Fibroblast of the aortic adventitia (primary cell): Measurements from ENCODE around the gene ABCA3. TPM values are rescaled to one million over a fixed set of nuclear protein-coding genes. Genes with fewer than 3 reads are reported as not detected.
"Not testable (repeated sequence)": the region's sequence is repeated elsewhere in the genome, so short reads cannot be mapped to it uniquely, and the experiment has no call there.

Experiments used
- DNase-seq: peaks from one replicate; pipeline ENCODE4 v3.0.0-alpha.2; 2010; ENCODE audit warnings: low read depth
- H3K4me3 ChIP-seq: 2 replicates; pipeline ENCODE4 v1.5.1; 2011; ENCODE audit warnings: low read depth, mild to moderate bottlenecking, control low read depth, low read length, moderate library complexity
- total RNA-seq: library from RNA; depleted of rRNA; stranded (reverse); fragments of >200 nt; gene quantifications from 2 replicates; pipeline ENCODE4 v1.2.3, GENCODE V29; 2012; ENCODE audit warnings: low replicate concordance
- TF ChIP-seq, protein P1 (sequence below): IDR thresholded peaks from 2 replicates; pipeline ENCODE4 v1.5.1; 2011; ENCODE audit warnings: mild to moderate bottlenecking, low read length, control low read depth, inconsistent platforms; ENCODE audit not compliant: insufficient read depth

Gene ABCA3
- total RNA-seq, 1 donor = 1.8 TPM

DNA sequence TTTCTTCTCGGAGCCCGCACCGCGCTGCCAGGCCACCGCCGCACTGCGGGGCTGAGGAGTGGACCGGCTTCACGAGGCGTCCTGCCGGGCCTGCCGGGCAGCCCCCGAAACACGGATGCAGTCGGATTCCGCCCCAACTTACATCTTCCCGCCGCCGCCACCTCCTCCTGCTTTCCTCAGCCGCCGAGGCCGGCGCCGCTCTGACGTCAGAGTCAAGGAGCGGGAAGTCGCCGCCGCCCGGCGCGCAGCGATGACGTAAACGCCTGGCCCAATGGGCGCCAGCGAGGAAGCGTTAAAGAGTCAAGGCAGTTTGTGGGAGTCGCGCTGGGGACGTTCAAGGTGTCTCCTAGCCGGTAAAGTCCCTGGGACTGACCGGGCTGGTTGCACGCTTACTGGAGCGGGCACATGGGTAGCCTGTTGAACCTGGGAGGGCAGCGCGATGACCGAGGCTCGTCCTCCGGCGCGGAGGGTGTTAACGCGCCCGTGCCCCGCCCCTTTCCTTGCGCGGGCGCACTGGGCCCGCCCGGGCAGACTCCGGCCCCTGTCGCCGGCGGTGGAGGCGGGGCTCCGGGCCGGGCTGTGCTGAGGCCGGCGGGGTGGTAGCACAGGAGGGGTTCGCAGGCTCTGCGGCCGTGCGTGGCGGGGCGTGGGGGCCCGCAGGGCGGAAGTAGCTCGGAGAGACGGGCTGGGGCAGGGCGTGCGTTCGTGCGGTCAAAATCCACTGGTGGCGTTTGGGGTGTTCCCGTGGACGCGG lies 72.4 kb downstream of the ABCA3 start, which contains the start of gene RNPS1:
RNPS1 (minus strand) TSS at position 214 of the 754 bp plus-strand sequence. CDS start 3,483 bp downstream, outside the sequence.
- TF ChIP-seq, protein P1, sequence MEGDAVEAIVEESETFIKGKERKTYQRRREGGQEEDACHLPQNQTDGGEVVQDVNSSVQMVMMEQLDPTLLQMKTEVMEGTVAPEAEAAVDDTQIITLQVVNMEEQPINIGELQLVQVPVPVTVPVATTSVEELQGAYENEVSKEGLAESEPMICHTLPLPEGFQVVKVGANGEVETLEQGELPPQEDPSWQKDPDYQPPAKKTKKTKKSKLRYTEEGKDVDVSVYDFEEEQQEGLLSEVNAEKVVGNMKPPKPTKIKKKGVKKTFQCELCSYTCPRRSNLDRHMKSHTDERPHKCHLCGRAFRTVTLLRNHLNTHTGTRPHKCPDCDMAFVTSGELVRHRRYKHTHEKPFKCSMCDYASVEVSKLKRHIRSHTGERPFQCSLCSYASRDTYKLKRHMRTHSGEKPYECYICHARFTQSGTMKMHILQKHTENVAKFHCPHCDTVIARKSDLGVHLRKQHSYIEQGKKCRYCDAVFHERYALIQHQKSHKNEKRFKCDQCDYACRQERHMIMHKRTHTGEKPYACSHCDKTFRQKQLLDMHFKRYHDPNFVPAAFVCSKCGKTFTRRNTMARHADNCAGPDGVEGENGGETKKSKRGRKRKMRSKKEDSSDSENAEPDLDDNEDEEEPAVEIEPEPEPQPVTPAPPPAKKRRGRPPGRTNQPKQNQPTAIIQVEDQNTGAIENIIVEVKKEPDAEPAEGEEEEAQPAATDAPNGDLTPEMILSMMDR = no peak

DNA sequence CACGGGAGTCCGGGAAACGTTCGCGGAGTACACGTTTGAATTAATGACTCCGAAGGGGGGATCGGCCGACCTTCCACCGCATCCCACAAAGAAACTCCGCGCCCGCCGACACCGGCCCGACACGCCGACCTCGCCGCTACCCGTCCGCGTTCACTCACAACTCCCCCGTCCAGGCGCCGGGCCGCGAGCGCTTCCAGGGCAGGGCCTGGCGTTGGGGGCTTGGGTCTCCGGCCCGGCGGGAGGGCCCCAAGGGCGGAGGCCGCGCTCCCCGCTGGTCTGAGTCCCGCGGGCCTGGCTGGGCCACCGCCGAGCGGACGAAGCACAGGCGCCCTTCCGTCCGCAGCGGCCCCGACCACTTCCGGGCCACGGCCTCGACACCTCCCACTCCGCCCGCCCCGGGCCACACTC lies 73.0 kb downstream of the ABCA3 start:
- not testable (repeated sequence) for DNase-seq
- H3K4me3 ChIP-seq = peak overlapping the region; percentile 75

More for the DNA sequence above, 72.4 kb downstream of the ABCA3 start, which contains the start of gene RNPS1:
- DNase-seq = peak; percentile 95
- peak within 1 kb of the TSS; percentile 75 for H3K4me3 ChIP-seq

DNA sequence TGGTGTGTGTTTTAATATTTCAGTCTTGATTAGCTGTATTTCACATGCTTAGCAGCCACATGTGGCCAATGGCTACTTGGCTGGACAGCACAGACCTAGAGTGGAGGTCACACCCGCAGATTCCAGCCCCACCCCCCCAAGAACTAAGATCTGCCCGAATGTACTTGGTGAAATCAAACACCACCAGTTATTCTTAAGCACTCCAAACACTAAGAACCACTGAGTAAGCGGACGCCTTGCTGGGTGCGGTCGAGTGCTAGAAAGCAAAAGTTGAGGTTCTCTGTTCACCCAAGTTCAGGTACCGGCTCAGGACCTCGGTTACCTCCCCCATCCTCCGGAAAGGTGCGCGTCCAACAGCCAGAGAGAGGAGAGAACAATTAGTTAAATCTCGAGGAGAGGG lies 73.6 kb downstream of the ABCA3 start:
- peak; percentile 10 for DNase-seq
- peak overlapping the region; percentile 75 for H3K4me3 ChIP-seq

DNA sequence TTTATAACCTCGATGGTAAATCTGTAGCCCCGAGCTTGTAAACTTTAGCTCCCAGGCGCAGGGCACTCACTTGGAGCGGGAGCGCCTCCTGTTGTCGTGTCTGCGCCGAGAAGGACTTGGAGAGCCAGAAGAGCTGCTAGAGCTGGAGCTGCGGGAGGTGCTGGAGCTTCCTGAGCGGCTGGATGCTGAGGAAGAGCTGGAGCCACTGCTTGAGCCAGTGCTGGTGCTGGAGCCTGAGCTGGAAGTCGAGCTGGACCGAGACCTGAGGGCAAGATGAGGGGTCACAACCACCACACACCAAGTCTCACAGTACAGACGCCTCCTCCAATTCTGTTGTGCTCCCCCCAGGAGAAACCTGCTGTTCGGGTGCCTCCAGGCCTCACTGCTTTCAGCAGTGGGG lies 77.5 kb downstream of the ABCA3 start:
- not testable (repeated sequence) for H3K4me3 ChIP-seq, DNase-seq

DNA sequence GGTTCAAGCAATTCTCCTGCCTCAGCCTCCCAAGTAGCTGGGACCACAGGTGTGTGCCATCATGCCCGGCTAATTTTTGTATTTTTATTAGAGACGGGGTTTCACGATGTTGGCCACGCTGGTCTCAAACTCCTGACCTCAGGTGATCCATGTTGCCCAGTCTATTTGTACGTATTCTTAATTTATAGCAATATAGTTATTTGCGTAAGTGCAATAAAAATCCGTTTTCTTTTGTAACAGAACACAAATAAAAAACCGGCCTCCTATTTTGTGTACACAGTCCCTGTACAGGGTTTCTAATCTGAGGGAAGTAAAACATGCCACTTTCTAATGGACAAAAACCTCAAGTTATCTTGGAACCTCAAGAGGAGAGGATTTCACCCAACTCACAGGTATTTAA lies 80.3 kb downstream of the ABCA3 start:
- no peak for DNase-seq
- TF ChIP-seq, protein P1 = no peak
- no peak overlapping the region for H3K4me3 ChIP-seq

DNA sequence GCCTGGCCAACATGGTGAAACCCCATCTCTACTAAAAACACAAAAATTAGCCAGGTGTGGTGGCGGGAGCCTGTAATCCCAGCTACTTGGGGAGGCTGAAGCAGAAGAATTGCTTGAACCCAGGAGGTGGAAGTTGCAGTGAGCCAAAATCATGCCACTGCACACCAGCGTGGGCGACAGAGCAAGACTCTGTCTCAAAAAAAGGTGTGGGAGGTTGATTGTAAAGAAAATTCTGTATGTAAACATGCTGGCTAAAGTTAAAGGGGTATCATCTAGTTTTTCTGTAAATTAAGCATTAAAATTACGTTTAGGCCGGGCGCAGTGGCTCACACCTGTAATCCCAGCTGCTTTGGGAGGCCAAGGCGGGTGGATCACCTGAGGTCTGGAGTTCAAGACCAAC lies 82.0 kb downstream of the ABCA3 start:
- DNase-seq, H3K4me3 ChIP-seq: not testable (repeated sequence)

DNA sequence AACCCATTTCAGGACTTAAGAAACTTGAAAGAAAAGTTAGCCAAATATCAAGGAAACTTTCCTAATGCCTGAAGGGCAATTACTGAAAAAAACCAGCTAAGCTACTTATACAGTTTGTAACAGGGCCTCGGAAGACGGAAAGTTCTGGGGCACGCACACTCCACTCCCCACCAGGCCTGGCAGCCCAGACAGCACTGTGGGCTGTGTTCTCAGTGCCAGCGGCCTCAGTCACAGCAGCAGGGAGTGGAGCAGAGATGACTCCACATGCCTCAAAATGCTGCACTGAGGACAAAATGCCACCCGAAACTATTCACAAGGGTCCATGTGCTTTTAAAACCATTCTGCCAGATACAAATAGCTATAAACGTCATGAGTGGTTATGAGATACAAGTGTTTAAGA lies 82.8 kb downstream of the ABCA3 start:
- H3K4me3 ChIP-seq = no peak overlapping the region
- DNase-seq = no peak
- TF ChIP-seq, protein P1 = no peak

DNA sequence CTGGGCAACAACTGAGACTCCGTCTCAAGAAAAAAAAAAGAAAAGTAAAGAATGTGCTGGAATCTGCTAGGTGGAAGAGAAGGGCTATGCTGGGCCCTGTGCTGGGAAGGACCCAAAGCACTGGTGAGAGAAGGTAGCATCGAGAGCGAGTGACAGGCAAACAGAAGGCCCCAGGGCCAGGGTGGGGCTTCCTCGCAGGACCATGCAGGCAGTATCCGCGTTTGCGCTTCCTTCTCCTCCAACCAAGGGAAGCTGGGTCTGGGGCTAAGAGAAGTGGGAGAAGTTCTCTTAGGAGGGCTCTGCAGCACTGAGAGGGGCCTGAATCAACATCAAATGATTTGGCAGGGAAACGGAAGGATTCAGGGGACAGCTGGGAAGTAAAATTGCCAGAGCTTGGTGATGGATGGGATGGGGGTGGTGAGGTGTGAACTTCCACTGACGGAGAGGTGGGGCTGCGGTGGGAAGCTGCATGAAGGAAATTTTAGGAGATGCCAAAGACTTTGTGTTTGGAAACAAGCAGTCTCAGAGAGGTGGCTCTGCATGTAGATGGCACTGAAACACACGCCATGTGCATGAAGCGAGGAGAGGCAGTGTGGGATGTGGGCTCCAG lies 83.9 kb downstream of the ABCA3 start:
- no peak for DNase-seq
- TF ChIP-seq, protein P1 = no peak
- no peak overlapping the region for H3K4me3 ChIP-seq

DNA sequence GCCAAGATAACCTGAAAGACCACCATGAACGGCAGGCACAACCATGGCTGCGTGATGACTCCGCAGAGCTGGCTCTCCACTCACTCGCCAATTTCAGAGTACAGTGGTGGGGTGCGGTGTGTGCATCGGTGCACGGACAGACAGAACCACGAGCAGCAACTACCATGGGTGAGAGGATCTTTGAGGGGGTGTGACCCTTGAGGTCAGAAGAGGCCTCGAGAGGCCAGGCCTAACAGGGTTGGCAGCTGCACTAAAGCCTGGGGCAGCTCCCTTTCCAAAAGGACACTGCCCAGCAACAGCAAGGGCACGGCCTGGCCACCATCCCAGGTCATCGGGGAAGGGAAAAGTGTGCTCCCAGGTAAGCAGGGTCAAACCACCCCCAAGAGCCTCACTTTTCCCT lies 87.2 kb downstream of the ABCA3 start:
- H3K4me3 ChIP-seq = no peak overlapping the region
- DNase-seq = no peak
- TF ChIP-seq, protein P1 = no peak
